G401 (cell line): ENCODE results near the gene HYCC2. TPM values are rescaled to one million over a fixed set of nuclear protein-coding genes. Genes with fewer than 3 reads are reported as not detected.

Source experiments
- DNase-seq: peaks from one replicate; pipeline ENCODE4 v3.0.0-alpha.2; 2015; ENCODE audit warnings: low spot score
- in situ Hi-C: cut with HindIII; loops from 2 replicates; pipeline ENCODE4 v1.10.0; 2016; ENCODE audit warnings: low sequenced_read_pairs, mixed read lengths
- total RNA-seq: library from RNA; depleted of rRNA; stranded (reverse); fragments of >200 nt; shearing (Covaris generic); gene quantifications from 2 replicates; pipeline ENCODE4 v1.2.3, GENCODE V29; 2014; rRNA removed

The HYCC2 gene
- total RNA-seq, 1 experiment from 2014 or later = 3.2 TPM

DNA sequence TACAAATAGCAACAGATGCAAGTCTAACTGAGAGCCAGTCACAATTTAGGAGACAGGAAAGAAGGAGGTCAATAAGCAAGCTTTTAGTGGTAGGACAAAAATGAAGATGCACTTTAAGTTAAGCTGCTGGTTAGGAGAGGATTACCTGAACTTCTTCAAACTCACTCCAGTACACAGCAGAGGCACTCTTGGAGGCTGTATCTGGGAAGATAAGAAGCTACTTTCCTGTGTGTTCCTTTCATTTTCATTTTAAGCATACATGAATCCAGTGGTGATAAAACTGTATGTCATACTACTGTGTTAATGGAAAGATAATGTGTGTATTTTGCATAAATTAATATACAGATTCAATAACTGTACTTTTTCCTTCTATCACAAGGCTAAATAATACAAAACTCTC is 49.6 kb downstream of the HYCC2 start:
- DNase-seq = no peak
- in situ Hi-C loops = no loop called here

Other genes starting within 250 kb of the HYCC2 start
- gene CLK1, start 207.0 kb downstream of the HYCC2 start, total RNA-seq = 31.6 and 35.0 TPM in 2 replicates
- 53.7 and 78.7 TPM in 2 replicates for gene PPIL3, start 182.6 kb downstream of the HYCC2 start, total RNA-seq
- gene NIF3L1, start 182.3 kb downstream of the HYCC2 start, total RNA-seq = 80.5 and 105 TPM in 2 replicates
- gene ORC2, start 108.0 kb downstream of the HYCC2 start, total RNA-seq = 30.3 and 61.4 TPM in 2 replicates
- gene NDUFB3, start 330 bp upstream of the HYCC2 start, total RNA-seq = 78.6 and 93.5 TPM in 2 replicates
- gene CFLAR, start 44.5 kb upstream of the HYCC2 start, total RNA-seq = 17.9 and 24.1 TPM in 2 replicates
- 2.8 and 3.2 TPM in 2 replicates for gene CASP10, start 111.5 kb upstream of the HYCC2 start, total RNA-seq
- 34.6 and 55.9 TPM in 2 replicates for gene CASP8, start 188.9 kb upstream of the HYCC2 start, total RNA-seq